AG09309 (cell line): ENCODE measurements around the gene EME1.

Experiments
- DNase-seq: peaks from one replicate; pipeline ENCODE4 v3.0.0-alpha.2; 2010; ENCODE audit warnings: low read depth
- H3K4me3 ChIP-seq: 2 replicates; pipeline ENCODE4 v1.5.1; 2011; ENCODE audit warnings: mild to moderate bottlenecking, low read depth, low read length, moderate library complexity; ENCODE audit not compliant: control insufficient read depth
- CTCF ChIP-seq: IDR thresholded peaks from 2 replicates; pipeline ENCODE4 v1.5.1; 2011; ENCODE audit warnings: mild to moderate bottlenecking, low read depth, low read length, inconsistent platforms; ENCODE audit not compliant: insufficient read depth, control insufficient read depth; ENCODE audit errors: missing control alignments

EME1 gene

DNA sequence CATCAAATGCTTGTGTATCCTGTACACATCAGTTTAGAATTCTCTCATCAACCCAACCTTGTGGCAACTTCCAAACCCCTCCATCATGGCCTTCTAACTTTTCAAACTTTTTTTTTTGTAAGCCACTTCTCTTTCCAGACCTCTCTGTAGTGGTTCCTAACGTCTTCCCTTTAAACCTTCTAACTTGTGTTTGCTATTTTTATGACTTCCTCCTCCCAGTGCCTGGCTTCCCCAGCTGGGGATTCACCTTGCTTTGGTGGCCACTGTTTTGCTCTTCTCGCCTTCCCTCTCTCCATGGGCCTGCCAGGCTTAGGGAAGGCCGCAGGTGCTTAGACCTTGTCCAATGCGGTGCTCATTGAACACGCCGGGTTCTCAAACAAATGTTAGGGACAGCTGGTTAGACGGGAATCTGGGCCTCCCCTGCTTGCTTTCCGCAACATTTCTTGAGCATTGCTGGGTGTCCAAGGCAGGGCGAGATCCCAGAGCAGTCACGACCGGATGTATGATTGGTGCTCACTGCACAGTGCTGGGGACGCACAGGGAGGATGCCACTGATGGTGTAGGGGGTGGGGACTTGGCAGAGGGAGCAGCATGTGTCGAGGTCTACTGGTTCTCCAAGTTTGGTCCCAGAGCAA lies 28.2 kb upstream of the EME1 start:
- H3K4me3 ChIP-seq = no peak overlapping the region
- TF ChIP-seq CTCF = no peak
- DNase-seq = no peak

DNA sequence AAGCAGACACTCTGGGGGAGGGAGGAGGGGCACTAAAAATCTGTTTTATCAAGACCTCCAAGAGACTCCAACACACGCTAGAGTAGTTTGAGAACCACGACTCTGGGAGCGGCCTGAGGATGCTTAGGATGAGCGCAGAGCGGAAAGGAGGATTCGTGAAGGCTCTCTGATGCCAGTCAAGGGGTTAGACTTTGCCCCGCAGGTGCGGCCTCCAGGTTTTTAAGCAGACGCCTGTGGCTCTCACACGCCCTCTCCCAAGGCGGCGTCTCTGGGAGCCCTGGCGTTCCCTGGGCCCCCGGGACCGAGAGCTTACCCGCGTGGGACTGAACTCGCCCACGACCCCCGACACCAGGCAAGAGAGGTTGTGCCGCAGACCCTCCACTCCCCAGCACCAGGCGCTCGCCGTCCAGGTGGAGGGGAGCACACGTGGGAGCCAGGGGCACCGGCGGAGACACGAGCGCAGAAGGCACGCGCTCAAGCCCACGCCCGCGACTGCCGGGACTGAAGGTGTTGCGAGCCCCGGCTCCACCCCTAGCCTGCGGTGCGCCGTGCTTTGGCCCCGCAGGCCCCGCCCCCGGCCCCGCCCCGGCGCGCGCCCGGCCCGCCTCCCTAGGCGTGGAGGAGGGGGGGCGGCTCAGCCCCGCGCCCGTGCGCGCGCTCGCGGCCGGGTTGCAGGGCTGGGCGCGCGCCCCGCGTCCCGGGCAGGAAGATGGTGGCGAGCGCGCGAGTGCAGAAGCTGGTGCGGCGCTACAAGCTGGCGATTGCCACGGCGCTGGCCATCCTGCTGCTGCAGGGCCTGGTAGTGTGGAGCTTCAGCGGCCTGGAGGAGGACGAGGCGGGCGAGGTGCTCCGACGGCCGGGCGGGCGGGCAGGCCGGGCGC lies 27.4 kb upstream of the EME1 start, which contains the start of gene XYLT2:
Gene XYLT2, plus strand, starts transcription at position 695 of the 881 bp plus-strand sequence. Its CDS starts 15 bp downstream, at position 710.
- TF ChIP-seq CTCF = no peak
- H3K4me3 ChIP-seq = peak within 1 kb of the TSS; percentile 93
- DNase-seq = no peak

GRCh38 chr17:50346313-50347116 lies 26.5 kb upstream of the EME1 start:
- H3K4me3 ChIP-seq = peak overlapping the region; percentile 93
- no peak for DNase-seq
- no peak for TF ChIP-seq CTCF

DNA sequence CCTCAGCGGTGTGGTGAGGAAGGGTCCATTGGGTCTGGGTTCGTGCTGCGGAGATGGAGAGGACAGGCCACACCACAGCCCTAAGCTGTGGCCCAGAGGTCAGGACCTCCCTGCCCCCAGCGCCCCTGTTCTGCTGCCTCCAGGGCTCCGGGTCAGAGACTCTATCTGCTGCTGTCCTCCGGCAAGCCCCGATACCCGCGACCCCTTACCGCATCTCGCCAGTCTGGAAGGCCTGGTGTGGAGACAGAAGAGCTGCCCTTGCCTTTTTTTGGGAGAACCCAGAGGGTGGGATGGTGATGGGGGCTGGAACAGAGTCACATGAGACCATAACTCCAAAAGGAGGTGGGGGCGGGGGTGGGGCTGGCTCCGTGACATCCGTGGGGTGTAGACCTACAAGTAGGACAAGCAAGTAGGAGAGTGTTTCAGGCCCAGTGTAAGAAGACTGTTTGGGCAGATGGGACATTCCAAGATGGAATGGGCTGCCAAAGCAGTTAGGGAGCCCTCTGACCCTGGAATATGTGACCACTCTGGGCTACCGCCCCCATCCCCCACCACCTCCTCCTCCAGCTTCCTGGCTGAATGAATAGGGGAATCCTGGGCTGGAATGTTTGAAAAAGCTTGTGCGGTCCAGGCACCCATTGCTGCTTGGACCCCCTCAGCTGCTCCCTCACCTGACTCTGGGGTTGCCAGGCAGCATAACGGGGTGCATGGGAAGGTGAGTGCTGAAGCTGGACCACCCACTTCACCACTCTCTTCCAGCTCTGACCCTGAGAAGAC lies 25.7 kb upstream of the EME1 start:
- H3K4me3 ChIP-seq = peak overlapping the region; percentile 93
- TF ChIP-seq CTCF = no peak
- DNase-seq = no peak

DNA sequence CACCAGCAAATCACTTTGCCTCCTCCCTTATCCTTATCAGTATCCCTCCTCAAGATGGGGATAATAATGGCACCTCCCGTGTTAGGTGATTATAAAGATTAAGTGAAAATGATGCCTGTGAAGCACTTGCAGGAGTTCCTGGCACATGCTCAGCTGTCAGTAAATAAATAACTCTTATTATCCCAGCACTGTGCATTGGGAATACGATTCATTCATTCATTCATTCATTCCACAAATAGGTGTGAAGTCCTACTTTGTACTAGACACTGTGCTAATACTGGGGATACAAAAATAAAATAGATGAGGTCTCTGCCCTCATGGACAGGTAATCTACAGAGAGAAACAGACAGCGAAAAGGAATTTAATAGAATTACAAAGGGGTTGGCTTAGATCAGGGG lies 25.1 kb upstream of the EME1 start:
- no peak for DNase-seq
- no peak for TF ChIP-seq CTCF
- H3K4me3 ChIP-seq = peak overlapping the region; percentile 93
